ENCODE data around the gene OTULINL.
"Not testable (repeated sequence)": the region's sequence is repeated elsewhere in the genome, so short reads cannot be mapped to it uniquely, and the experiment has no call there.

Gene OTULINL

GRCh38 chr5:14552017-14552416 lies 29.6 kb upstream of the OTULINL start:
- H3K27ac ChIP-seq, result no peak overlapping the region
- no peak for TF ChIP-seq CTCF (IDR thresholded peaks at IDR 0.05)
- no peak for TF ChIP-seq ZFX (IDR thresholded peaks at IDR 0.05; ENCODE audit: borderline replicate concordance)

DNA sequence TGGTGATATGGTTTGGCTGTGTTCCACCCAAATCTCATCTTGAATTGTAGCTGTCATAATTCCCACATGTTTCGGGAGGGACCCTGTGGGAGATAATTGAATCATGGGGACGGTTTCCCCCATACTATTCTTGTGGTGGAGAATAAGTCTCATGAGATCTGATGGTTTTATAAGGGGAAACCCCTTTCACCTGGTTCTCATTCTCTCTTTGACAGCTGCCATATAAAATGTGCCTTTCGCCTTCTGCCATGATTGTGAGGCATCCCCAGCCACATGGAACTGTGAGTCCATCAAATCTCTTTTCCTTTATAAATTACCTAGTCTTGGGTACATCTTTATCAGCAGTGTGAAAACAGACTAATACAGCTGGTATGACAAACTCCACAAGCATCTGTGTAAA lies 27.3 kb upstream of the OTULINL start:
- H3K27ac ChIP-seq, result not testable (repeated sequence)

- no peak overlapping the region for H3K27ac ChIP-seq
- TF ChIP-seq CTCF (IDR thresholded peaks at IDR 0.05) (no peak), ZFX (IDR thresholded peaks at IDR 0.05; ENCODE audit: borderline replicate concordance) (no peak)
Observed at GRCh38 chr5:14556015-14556414, 25.6 kb upstream of the OTULINL start.

GRCh38 chr5:14557203-14557770 lies 24.3 kb upstream of the OTULINL start:
- no peak overlapping the region for H3K27ac ChIP-seq
- TF ChIP-seq CTCF (IDR thresholded peaks at IDR 0.05) (no peak), ZFX (IDR thresholded peaks at IDR 0.05; ENCODE audit: borderline replicate concordance) (no peak)

DNA sequence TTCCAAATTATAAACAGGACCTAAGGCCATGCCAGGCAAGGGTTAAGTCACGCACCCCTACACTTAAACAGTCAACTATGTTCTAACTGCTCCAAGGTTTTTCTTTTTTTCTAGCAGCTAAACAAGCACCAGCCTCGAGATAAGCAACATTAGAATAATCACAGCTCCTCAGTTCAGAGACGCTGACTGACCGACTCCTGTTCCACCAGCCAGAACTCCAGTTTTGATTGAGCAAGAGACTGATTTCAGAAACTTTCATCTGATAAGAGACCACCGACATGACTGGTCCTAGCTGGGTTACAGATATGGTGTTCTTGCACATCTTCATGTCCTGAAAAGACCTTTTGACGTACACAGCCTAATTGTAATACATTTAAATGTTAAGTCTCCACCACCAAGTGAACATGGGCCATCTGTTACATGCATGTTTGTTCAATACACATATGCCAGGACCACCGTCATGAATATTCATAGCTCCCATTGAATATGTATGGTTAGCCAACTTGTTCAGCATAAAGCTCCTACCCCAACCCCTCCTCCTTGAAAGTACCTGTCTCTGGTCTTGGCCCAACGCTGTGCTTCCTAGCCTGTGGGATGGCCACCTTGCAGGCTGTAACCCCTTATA lies 23.7 kb upstream of the OTULINL start:
- no peak overlapping the region for H3K27ac ChIP-seq
- TF ChIP-seq ZFX (IDR thresholded peaks at IDR 0.05; ENCODE audit: borderline replicate concordance) (no peak), CTCF (IDR thresholded peaks at IDR 0.05) (no peak)

DNA sequence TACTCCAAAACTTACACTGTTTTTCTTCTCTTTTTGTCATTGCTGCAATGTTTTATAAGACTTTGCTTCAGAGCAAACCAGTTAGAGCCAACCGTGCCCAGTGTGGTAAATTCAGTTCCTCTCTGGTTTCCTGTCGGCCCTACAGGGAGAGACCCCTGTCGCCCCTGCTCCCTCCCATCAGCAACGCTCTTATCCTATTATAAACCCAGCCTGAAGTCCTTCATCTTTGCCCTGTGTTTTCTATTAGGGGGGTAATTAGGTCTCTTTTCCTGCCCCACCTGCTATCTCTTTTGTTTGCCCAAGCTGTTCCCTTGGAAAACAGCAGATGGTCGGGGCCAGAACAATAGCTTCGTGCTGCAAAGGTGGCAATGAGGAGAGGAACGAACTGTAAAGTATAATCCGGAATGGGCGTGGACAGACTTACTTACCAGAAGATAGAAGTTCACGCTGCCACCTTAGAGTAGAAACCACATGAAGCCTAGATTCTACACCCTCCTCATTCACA lies 21.4 kb upstream of the OTULINL start:
- TF ChIP-seq CTCF (IDR thresholded peaks at IDR 0.05), result no peak
- TF ChIP-seq ZFX (IDR thresholded peaks at IDR 0.05; ENCODE audit: borderline replicate concordance), result no peak
- no peak overlapping the region for H3K27ac ChIP-seq

DNA sequence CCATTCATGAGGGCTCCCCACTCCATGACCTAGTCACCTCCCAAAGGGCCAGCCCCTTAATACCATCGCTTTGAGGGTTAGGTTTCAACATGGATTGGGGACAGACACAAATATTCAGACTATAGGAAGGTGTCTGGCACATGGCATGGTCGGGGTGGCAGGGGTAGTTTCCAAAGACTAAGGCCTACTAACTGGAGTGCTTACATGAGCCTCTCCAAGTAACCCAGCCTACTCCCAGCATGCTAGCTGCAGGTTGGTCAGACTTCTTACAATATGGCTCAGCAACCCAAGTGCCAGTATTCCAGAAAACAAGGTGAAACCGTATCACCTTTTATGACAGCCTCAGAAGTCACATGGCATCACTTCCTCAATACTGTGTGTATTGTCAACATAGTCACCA lies 19.9 kb upstream of the OTULINL start:
- H3K27ac ChIP-seq, result no peak overlapping the region
- TF ChIP-seq ZFX (IDR thresholded peaks at IDR 0.05; ENCODE audit: borderline replicate concordance) (no peak), CTCF (IDR thresholded peaks at IDR 0.05) (no peak)
